GM19099 (cell line): ENCODE data around the gene GBF1.
A peak's percentile ranks its signal among the peaks of the same experiment; 100 is the strongest.

Source experiments
- POLR2A ChIP-seq: IDR thresholded peaks from 3 replicates; pipeline ENCODE4 v1.6.1; 2011; ENCODE audit warnings: low read depth; ENCODE audit not compliant: insufficient read length; ENCODE audit errors: extremely low read depth

The GBF1 gene

DNA sequence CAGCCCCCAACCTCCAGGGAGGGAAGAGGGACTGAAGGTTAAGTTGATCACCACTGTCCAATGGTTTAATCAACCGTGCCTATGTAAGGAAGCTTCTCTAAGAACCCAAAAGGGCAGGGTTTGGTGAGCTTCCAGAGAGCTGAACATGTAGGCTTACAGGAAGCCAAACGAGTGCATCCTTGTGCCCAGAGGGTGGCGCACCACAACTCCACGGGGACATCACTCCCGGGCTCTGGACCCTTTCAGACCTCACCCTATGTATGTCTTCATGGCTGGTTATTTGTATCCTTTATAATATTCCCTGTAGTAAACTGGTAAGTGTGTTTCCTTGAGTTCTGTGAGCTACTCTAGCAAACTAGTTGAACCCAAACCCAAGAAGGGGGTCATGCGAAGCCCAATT, 138.7 kb downstream of the GBF1 start:
- no peak for TF ChIP-seq POLR2A

DNA sequence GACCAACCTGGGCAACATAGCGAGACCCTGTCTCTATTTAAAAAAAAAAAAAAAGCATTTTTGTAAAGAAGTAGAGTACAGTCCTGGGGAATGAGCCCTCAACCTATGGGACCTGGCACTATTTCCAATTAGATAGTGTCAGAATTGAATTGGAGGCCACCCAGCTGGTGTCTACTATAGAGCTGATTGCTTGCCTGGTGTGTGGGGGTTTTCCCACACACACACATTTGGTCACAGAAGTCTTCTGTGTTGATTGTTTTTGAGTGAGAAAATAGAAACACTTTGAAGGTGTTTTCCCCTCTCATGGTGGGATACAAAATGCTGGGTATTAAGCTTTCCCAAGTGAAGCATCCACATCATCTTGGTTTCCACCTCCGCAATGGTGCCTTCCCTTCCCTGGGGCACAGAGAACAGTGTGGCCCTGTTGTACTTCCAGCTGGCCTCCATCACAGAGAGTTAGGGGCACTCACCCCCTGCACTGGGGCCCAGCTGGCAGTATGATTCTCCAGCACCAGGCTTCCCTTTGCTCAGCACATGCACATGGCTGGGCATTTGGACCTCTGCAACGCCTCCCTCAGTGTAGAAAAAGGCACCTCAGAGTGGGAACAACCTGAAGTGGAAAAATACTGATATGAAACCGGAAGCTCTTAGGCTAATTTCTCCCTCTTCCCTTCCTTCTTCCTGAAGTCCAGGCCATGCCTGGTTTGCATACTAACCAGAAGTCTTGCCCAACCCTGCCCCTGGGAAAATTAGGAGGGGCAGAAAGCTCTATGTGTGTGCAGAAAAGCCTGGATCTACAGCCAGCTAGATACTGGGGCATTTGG, 139.5 kb downstream of the GBF1 start:
- no peak for TF ChIP-seq POLR2A

DNA sequence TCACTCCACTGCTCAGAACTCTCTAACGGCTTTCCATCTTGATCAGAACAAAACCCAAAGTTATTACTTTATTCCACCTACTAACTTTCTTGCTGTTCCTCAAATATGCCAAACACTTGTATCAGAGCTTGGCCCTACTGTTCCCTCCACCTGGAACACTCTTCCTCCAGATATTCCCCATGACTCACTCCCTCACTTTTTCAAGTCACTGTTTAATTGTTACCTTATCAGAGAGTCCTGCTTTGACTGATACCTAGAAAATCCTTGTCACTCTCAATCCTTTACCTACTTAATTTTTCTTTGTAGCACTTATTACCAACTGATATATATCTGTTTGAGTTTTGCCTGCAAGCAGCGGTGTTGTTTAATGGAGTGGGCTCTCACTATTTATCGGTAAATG, 144.6 kb downstream of the GBF1 start:
- TF ChIP-seq POLR2A = no peak

DNA sequence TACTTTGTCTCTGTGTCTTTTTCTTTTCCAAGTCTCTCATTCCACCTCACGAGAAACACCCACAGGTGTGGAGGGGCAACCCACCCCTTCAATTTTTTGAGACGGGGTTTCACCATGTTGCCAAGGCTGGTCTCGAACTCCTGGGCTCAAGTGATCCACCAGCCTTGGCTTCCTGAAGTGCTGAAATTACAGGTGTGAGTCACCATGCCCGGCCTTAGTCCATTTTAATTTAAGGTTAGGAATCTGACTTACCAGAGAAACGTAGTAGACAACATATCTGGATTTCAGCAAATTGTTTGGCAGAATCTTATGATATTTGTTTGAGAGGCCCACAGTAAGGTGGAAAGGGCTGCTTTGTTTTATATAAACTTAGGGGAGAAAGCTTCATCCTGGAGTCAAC, 147.0 kb downstream of the GBF1 start:
- TF ChIP-seq POLR2A = no peak

DNA sequence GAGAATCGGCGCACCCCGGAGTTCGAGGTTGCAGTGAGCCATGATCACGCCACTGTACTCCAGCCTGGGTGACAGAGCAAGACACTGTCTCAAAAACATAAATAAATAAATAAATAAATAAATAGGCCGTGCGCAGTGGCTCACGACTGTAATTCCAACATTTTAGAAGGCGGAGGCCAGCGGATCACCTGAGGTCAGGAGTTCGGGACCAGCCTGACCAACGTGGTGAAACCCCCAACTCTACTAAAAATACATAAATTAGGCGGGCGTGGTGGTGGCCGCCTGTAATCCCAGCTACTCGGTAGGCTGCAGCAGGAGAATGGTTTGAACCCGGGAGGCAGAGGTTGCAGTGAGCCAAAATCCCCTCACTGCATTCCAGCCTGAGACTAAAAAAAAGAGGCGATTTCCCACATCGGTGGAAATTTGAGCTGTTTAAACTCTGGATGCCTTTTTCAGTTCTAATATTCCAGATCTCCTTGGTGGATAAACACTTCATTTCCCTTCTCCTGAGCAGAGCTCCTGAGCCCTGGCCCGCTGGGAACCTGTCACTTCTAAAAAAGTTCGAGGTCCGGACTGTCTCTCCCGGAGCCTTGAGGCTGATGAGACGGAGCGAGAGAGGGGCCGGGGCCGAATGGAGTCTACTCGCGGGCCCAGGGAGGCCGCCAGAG, 148.2 kb downstream of the GBF1 start:
- TF ChIP-seq POLR2A = no peak

DNA sequence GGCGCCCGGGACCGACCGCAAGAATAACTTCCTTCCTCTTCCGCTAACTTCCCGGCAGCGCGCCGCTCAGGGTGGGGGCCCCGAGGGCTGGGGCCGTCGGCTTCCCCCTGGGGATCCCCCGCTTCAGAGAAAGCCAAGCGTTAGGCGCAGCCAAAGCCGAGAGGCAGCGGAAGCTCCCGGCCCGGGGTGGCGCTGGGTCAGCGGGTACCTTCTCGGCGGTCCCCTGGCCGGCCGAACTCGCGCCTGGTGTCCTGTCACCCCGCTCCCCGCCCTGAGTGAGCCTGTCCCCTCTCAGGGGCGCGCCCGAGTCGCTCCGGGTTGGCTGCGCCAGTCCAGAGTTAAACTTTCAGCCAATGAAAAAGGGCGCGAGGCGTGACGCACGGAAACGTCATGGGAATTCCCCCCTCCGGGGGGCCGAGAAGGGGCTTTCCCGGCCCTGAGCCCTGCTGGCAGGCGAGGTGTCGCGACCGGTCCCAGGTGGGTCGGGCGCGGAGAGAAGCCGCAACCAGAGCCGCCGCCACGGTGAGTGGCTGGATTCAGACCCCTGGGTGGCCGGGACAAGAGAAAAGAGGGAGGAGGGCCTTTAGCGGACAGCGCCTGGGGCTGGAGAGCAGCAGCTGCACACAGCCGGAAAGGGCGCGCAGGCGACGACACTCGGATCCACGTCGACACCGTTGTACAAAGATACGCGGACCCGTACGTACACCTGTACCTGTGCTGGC, 148.9 kb downstream of the GBF1 start:
- TF ChIP-seq POLR2A = peak; percentile 81

DNA sequence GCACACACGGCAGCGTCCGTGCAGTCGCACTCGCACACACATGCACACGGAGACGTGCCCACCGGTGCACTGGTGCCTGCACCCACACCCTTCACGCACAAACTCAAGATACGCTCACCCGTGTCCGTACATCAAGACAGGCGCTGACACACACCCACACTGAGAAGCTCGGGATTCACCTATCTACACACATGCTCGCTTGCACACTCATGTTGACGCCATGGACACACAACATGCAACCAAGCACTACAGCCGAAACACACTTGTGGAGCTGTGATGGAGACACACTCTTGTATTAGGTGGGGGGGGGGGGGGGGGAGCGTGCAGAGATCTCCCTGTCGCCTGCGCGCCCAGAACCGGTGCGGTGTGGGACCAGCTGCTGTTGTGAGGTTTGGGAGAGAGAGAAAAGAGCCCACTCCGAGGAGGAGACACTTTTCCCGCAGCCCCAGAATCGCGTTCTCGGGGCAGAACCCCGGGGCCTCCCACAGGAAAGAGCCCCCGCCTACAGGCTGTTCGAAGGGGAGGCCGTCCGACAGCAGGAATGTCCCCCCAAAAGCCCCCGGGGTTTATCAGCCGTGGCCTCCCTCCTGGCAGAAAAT, 149.6 kb downstream of the GBF1 start:
- no peak for TF ChIP-seq POLR2A

DNA sequence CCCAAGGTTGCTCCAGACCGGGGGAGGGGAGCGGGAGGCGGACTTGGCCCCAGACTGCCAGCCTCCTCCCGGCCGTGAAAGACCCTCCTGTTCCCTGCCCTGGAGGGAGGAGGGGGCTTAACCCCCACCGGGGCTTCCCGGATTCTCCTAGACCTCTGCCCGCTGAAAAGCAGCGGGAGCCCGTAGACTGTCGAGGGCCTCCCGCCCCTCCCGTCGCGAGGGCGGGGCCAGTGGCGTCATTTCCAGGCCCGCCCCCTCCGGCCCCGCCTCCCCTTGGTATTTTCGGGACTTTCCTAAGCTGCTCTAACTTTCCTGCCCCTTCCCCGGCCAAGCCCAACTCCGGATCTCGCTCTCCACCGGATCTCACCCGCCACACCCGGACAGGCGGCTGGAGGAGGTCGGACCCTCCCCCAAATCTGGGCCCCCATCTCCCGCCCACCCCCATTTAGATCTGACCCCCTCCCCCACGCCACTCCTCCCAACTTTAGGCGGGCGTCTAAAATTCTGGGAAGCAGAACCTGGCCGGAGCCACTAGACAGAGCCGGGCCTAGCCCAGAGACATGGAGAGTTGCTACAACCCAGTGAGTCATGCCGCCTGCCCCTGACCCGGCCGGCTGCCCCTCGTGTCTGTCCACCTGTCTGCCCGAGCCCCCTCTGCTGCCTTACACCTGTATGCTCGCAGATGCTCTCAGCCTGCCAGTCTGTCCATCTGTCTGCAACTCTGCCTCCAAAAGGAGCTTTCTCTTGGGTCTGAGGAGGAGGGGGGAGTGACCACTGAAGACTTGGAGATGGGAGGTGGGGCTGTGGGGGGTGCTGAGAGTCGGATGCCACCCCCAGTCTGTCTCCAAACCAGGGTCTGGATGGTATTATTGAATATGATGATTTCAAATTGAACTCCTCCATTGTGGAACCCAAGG, 150.3 kb downstream of the GBF1 start, which contains the start of gene NFKB2:
Gene NFKB2 (plus strand): TSS at position 306 of the 917 bp plus-strand sequence. CDS start 255 bp downstream, at position 561.
- peak; percentile 68 for TF ChIP-seq POLR2A

DNA sequence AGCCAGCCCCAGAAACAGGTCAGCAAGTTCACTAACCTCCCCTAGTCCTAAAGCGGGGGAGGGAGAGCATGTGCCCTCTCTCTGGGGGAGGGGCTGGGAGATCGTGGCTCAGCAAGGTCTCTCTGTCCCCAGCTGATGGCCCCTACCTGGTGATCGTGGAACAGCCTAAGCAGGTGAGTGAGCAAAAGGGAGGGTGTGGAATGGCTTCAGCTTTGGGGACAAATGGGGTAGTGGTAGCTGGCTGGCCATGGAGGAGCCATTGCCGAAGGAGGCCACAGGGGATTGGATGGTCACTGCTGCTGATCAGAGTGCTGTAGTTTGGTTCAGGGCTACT, 151.0 kb downstream of the GBF1 start:
- no peak for TF ChIP-seq POLR2A

DNA sequence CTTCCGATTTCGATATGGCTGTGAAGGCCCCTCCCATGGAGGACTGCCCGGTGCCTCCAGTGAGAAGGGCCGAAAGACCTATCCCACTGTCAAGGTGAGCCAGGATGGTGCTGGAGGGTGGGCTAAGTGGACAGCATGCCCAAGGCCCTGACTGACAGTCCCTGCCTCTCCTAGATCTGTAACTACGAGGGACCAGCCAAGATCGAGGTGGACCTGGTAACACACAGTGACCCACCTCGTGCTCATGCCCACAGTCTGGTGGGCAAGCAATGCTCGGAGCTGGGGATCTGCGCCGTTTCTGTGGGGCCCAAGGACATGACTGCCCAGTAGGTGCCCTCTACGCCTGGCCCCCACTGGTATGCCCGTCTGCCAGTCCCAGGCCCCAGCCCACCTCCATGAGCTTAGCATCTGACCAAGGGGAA, 151.4 kb downstream of the GBF1 start:
- no peak for TF ChIP-seq POLR2A

DNA sequence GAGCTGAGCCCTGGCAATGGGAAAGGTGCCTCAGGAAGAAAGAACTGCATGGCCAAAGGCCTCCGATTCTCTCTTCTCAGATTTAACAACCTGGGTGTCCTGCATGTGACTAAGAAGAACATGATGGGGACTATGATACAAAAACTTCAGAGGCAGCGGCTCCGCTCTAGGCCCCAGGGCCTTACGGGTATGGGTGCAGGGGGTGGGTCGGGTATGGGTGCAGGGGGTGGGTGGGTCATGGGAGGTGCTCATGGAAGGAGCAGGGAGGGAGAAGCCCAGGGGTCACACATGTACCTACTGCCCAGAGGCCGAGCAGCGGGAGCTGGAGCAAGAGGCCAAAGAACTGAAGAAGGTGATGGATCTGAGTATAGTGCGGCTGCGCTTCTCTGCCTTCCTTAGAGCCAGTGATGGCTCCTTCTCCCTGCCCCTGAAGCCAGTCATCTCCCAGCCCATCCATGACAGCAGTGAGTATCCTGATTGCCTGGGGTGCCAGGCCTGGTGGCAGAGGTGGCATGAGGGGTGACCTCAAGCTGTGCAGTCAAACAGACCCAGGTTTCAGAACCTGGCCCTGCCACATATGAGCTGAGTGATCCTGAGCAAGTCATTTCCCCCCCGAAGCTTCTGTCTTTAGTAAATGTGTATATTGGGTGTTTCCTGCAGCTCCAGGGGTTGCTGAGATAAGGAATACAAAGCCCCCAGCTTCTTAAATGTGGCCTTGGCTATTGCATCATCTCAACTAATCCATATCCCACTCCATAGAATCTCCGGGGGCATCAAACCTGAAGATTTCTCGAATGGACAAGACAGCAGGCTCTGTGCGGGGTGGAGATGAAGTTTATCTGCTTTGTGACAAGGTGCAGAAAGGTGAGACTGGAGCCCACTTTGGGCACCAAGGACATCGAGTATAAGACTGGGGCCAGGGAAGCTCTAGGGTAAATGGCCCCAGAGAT, 152.2 kb downstream of the GBF1 start:
- peak; percentile 16 for TF ChIP-seq POLR2A

DNA sequence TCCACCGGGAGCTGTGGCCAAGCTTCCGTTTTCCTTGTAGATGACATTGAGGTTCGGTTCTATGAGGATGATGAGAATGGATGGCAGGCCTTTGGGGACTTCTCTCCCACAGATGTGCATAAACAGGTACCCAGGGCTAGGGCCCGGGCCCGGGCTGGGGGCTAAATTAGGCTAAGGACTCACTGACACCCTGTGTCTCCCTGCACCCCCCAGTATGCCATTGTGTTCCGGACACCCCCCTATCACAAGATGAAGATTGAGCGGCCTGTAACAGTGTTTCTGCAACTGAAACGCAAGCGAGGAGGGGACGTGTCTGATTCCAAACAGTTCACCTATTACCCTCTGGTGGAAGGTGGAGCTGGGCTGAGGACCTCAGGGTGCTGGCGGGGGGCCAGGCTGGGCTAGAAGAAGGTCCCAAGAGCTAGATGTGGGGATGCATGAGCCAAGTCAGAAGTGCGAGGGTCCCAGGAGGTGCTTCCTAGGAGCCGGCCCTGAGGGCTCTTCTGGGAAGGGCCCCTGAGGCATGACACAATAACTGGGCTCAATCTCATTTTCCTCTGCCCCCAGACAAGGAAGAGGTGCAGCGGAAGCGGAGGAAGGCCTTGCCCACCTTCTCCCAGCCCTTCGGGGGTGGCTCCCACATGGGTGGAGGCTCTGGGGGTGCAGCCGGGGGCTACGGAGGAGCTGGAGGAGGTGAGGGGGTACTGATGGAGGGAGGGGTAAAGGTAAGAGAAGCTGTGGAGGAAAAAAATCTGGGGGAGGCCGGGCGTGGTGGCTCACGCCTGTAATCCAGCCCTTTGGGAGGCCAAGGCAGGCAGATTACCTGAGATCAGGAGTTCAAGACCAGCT, 153.1 kb downstream of the GBF1 start:
- no peak for TF ChIP-seq POLR2A

DNA sequence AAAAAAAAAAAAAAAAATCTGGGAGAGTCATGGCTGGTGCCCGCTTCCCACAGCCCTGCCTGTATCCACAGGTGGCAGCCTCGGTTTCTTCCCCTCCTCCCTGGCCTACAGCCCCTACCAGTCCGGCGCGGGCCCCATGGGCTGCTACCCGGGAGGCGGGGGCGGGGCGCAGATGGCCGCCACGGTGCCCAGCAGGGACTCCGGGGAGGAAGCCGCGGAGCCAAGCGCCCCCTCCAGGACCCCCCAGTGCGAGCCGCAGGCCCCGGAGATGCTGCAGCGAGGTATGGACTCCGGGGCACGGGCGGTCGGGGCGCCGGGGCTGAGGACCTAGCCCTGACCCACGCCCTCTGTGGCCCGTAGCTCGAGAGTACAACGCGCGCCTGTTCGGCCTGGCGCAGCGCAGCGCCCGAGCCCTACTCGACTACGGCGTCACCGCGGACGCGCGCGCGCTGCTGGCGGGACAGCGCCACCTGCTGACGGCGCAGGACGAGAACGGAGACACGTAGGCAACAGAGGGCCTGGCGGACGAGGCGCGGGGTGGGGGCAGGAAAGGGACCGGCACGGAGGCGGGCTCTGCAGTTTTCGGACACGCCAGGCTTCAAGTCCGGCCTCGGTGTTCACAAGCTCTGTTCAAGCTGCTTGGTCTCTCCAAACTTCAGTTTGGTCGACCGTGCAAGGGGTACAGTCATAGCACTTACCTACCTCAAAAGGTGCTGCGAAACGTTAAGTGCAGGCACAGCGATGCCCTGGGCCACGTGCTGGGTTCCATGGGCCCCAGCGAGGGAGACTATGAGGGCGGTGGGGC, 154.1 kb downstream of the GBF1 start:
- TF ChIP-seq POLR2A = peak; percentile 57
